SKM-1 treated with dmso at 0.1 percent for 144 hours (cell line): ENCODE results near the gene GPR156.
"Not testable (repeated sequence)": the region's sequence is repeated elsewhere in the genome, so short reads cannot be mapped to it uniquely, and the experiment has no call there.

ENCODE experiments used
- DNase-seq: peaks from one replicate; lab custom pipeline; 2025; ENCODE audit not compliant: unreplicated experiment; lab: John Stamatoyannopoulos, UW

GPR156 gene

DNA sequence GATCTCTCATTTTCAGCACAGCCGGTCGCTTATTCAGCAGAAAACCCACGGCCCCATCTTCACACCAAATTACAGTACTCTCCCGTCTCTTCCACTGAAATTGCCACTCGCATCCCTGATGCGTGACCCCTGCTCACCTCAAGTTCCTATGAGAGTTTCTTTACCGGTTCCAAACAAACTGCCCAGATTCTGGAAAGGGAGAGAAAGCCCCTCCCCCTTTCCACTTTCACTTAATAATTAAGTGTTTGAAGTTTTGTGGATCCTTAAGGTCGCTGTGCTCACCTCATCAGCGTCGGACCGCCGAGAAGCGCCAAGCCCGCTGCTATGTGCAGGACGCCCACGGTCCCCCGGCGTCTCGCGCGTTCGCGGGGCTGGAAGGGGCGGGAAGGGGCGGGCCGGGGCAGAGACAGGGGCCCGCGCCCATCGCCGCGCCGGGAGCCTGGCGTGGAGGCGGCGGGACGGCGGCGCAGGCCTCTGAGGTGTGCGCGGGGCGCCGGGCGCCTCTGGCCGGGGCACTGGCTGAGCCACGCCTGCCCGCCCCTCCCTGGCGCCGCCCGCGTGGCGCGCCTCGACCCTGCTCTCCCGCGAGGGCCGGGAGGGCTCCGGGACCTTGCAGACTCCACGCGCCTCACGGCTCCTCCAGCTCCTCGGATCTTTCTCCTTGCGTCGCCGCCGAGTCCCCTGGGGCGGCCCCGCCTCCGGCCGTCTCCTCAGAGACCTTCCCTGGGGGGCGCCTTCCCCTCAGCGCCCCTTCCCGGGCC is at the start of gene GPR156:
Gene GPR156 (minus strand): TSS at position 476 of the 761 bp plus-strand sequence. CDS start 41,124 bp downstream, outside the sequence.
- no peak for DNase-seq

DNA sequence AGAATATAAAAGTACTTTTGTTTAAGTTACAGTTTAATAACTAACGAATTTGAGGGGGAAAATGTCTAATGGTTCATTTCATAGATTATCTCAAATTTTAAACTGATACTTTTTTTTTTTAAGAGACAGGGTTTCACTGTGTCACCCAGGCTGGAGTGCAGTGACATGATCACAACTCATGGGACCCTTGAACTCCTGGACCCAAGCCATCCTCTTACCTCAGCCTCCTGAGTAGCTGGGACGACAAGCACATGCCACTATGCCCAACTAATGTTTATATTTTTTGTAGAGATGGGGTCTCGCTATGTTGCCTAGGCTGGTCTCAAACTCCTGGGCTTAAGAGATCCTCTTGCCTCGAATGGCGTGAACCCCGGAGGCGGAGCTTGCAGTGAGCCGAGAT is 47.6 kb upstream of the GPR156 start:
- no peak for DNase-seq

DNA sequence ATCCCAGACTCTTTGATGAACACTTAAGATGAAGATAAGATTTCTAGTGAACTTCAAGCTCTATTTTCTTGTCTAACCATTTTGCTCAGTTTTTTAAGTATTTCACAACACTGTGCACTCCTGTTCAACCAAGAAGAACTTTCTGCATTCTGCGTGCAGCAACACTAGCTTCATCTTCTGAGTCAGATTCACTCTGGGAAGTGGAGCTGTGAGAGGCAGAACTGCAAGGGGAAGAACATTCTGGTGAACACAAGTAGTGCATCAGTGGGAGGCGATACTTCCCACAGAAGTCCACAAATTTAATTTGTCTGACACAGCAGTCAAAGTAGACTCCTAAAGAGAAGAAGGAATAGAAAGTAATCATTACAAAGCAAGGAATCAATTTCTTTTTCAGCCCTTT is 46.1 kb upstream of the GPR156 start:
- DNase-seq = no peak

DNA sequence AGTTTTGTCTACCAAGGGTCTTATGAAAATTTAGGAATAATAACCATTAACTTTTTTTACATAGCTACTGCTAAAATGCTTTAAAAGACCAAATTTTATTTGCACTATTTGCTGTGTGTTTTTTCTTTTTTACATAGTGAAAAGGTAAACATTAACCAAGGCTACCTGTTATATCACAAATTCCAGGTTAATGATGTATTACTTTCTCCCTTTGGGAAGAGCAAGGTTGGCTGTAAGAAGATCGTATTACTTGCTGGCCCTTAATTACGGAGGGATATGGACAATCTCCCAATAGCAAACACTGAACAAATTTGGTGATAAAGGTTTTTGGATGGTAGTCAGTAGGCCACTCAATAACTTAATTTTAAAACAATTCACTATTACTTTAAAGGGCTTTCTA is 41.8 kb upstream of the GPR156 start:
- DNase-seq = no peak

DNA sequence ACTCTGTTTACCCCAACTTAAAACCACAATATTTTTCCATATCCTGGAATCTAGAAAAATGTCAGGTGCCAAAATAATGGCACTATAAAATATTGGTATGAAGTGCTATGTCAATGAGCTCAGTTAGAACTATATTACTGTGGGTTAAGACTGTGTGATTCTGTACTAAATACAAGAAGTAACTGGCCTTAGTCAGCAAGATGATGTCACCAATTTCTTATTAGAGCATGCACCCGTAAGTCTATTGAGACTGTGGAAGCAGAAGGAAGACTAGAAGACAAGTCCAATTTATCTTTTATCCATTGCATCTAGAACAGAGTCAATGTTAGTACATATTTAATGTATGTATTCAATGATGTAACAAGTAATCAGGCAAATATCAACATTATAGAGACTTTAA is 39.2 kb upstream of the GPR156 start:
- no peak for DNase-seq

DNA sequence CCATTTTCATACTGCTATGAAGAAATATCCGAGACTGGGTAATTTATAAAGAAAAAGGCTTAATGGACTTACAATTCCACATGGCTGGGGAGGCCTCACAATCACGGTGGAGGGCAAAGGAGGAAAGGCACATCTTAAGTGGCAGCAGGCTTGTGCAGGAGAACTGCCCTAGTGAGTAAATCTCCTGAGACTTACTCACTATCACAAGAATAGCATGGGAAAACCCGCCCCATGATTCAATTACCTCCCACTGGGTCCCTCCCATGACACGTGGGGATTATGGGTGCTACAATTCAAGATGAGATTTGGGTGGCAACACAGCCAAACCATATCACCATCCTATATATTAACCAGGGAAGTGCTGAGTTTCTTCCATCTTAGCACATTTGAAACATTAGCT is 38.7 kb upstream of the GPR156 start:
- DNase-seq = not testable (repeated sequence)

DNA sequence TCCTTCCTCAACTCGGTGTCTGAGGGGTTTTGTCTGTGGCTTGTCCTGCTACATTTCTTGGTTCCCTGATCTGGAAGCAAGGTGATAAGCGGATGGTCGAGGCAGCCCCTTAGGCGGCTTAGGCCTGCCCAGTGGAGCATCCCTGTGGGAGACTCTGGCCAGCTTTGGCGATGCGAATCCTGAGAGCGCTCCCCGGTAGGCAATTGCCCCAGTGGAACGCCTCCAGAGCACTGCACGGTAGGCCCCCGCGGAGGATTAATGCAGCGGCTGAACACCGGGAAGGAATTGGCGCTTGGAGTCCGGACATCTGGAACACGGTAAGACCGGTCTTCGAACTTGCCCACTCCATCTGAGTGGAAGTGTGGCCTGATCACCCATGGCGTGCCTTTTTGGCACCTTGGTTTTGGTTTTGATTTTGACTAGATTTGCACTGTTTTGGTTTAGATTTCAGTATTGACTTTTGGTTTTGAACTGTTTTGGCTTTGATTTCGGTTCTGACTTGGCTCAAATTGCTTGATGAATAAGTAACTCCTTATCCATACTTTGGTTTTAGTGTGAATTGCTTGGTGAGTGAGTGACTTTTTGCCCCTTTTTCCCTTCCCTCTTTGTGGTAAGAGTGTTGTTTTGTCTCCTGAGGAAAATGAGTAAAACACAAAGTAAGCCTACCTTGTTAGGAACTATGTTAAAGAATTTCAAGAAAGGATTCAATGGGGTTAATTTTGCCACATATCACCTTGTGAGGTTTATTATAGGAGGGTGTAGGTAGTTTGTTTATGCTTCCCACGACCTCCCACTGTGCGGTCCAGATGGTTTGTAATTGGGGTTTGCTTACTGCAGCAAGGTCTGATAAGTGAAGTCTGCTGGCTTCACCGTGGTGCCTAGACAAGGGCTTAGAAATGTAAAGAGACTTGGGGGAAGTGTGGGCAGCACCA is 27.1 kb upstream of the GPR156 start:
- no peak for DNase-seq

DNA sequence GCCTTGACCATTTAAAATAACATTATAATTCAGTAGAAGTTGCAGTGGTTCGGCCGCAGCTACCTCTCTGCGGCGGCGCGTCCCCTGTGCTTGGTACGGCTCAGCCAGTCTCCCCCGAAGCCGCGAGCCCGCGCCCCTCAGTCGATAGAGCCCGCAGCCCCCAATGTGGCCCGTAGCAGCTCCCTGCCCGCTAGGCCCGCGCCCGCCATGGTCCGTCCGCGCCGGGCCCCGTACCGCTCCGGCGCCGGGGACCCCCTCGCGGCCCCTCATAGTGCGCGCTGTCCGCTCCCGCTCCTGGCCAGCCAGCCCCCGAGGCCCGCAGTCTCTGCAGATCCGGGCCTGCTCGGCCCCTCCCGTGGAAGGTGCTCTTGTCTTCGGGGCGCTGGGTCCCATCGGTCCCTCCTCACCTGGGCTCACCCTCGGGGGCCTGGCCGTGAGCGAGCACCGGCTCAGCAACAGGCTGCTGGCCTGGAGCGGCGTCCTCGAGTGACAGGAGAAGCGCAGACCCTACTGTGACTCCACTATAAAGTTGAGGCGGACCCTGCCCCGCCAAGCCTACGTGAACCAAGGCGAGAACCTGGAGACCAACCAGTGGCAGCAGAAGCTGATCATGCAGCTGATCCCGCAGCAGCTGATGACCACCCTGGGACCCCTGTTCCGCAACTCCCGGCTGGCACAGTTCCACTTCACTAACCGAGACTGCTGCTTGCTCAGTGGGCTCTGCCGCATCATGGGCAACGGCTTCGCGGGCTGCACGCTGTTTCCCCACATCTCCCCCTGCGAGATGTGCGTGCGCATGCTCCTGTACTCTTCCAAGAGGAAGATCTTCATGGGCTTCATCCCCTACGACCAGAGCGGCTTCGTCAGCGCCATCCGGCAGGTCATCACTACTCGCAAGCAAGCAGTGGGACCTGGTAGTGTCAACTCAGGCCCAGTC is 21.8 kb upstream of the GPR156 start:
- DNase-seq = no peak

DNA sequence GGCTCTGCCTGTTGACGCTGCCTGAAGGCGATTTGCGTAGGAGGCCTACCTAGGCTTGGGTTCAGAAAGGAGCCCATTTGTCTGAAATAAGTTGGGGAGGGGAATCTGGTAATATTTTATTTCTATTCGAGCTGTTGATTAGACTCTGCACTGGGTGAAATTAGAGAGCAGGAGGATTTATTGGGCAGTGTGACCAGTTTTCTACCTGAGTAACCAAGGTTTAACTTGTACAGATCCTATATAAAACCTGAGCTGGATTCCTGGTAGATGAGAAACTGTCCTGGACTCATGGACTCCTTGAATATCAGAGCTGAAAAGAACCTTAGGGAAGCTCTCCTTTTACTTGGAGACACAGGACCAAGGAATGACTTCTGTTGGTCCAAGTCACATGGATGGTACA is 19.6 kb upstream of the GPR156 start:
- no peak for DNase-seq

DNA sequence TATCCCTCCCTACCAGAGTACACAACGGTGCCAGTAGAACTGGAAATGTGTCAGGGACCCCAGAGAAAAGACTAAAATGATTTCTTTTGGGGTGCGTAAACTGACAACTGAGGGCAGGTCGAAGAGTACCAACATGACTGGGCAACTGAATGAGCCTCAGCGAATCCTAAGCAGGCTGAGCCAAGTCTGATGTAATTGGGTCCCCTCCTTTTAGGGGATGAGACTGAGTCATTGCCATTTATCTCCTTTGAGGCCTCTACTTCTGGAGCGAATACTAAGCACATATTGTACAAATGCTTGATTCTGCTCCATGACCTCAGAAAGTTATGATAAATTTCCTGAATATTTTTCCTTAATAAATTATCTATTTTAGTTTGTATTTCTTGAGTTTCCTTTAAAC is 17.3 kb upstream of the GPR156 start:
- DNase-seq = no peak

DNA sequence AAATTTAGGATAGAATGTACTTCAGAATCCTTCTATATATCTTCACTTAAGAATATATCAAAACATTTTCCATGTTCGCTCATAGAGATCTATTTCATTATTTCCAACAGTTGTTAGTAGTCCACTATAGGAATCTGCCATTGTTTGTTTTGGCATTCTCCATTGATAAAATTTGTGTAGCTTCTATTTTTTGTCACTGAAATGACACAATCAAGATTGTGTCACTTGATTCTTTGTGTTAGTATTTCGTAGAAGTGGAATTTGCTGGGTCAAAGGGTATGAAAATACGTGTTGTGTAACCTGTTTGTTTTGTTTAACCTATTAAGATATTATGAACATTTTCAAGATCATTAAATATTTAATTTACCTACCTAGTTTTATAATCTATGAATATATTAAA is 15.9 kb upstream of the GPR156 start:
- DNase-seq = no peak

DNA sequence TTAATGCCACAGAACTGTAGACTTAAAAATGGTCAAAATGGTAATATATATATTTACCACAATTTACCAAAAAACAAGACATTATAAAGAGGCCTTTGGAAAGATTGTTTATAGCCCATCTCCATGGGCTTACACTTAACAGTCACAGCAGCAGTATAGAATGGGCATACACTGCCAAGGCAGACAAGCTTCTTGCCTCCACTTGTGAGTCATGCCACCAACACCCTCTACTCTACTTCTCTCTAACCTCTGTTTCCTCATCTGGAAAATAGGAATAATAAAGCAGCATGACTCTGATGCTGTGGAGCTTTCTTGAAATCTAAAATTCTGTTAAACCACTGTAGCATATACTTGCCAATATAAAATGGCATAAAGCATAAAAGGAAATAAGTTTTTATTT is 14.4 kb upstream of the GPR156 start:
- no peak for DNase-seq

DNA sequence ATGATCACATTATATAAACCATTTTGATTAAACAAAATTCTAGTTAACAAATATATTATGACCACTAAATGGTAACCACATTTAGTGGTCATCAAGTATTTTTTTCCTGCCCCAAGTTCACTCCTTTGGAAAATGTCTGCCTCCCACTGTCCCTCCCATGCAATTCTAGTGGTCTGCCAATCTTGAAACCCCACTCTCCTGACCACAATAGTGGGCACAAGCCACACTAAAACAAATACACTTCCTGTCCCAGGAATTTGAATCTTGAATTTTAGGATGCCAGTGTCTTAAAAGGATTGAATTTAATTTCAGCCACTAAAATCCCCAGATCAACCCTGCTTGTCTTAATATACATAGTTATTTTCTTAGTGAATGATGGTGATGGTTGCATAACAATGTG is 14.0 kb upstream of the GPR156 start:
- no peak for DNase-seq

DNA sequence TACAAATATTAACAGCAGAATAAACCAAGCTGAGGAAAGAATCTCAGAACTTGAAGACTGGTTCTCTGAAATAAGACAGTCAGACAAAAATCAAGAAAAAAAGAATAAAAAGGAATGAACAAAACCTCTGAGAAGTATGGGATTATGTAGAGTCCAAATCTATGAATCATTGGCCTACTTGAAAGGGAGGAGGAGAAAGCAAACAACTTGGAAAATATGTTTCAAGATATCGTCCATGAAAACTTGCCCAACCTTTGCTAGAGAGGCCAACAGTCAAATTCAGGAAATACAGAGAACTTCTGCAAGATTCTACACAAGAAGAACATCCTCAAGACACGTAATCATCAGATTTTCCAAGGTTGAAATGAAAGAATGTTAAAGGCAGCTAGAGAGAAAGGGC is 6.5 kb upstream of the GPR156 start:
- not testable (repeated sequence) for DNase-seq

DNA sequence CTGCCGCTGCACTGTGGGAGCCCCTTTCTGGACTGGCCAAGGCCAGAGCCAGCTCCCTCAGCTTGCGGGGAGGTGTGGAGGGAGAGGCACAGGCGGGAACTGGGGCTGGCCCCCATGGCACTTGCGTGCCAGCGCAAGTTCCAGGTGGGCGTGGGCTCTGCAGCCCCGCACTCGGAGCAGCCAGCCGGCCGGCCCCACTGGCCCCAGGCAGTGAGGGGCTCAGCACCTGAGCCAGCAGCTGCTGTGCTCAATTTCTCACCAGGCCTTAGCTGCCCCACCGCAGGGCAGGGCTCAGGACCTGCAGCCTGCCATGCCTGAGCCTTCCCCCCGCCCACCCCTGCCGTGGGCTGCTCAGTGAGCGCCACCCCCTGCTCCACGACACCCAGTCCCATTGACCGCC is 4.6 kb upstream of the GPR156 start:
- no peak for DNase-seq

DNA sequence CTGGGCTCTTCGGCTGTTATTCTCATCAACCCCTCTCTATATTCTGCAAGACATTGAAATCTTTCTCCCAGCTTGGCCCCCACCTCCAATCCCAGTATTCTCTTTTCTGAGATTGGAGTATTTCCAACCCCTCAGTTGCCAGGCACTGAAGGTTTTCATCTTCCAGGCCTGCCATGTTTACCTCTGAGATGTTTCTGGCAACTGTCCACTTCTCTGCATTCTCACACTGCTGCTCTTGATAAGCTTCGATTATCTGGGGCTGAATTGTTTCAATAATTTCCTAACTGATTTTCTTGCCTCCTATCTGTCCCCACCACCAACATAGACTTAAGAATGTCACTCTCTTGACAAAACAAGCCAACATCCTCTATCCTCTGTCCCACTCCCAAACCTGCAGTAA is 1.4 kb upstream of the GPR156 start:
- no peak for DNase-seq

DNA sequence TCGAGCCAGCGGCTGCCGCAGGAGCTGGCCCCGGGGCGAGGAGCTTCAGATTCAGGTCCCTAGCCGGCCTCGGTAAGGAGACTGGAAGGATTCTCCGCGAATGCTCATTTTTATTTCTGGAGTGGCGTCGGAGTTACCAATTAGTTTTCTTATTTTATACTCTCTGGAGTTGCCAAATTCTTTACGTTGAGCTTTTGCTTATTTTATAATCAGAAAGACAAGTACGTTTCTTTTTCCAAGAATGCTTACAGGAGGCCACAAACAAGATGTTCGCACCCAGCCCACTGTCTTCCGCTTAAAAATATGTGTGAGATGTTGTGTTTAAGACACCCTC is 453 bp upstream of the GPR156 start:
- no peak for DNase-seq

DNA sequence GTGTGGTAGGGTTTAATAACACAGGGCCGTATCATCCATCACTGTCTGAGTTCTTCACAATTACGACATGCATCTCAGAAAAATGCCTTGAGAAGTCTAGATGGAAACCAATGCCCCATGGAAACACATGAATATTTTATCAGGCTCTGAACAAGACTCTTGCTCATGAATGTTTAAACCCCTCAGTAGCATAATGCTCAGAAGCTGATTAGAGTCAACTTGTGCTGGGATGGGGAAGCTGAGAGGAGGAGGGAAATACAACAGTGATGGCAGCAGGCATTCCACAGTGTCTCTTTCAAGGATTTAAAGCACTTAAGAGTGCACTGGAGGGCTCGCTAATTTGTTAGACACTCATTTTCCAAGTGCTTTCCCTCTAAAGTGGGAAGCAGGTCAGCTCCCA is 3.8 kb downstream of the GPR156 start:
- no peak for DNase-seq

DNA sequence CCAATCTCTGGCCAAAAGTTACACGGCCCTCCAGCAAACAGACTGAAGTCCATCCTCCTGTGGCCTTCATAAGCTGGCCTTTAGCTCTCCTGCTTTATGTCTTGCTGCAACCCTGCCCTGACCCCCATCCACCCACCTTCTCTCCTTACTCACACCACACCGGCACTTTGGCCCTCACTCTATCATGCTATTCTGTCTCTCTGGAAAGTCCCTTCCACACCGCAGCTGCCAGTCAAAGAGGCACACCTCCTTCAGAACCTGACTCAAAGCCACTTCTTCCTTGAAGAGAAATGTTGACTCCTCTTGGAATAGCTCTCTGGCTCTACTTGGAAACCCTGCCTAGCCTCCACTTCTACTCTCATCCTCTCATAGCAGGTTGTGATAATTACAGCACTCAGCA is 4.5 kb downstream of the GPR156 start:
- no peak for DNase-seq

DNA sequence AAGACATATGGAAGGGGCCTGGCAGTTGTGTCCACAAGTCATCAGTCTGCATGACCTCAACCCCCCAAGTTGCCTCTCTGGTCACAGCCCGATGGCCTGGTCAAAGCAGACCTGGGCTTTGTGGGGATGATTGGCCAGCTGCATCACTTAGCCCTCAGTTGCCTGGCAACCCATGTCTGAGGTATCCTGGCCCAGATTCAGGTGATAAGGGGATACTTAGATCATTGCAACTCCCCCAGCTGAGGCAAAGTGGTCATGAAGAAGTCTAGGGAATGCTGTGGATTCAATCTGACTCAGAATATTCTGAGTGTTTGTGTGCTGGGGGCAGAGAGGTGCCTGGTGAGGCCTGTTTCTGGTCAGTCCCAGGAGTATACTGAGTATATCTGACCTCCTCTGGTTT is 5.0 kb downstream of the GPR156 start:
- DNase-seq = no peak

DNA sequence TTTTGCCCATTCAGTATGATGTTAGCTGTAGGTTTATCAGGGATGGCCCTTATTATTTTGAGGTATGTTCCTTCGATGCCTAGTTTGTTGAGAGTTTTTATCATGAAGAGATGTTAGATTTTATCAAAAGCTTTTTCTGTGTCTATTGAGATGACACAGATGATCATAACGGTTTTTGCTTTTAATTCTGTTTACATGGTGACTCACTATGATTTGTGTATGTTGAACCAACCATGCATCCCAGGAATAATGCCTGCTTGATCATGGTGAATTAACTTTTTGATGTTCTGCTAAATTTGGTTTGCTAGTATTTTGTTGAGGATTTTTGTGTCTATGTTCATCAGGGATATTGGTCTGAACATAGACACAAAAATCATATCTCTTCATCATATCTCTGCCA is 8.3 kb downstream of the GPR156 start:
- DNase-seq = no peak
